Thyroid gland (tissue), 4 donors: ENCODE results near the gene GIGYF2. TPM values are rescaled to one million over a fixed set of nuclear protein-coding genes. Genes with fewer than 3 reads are reported as not detected.

Source experiments
- DNase-seq, 2 donors: peaks; one replicate each; pipeline ENCODE4 v3.0.0-alpha.2; 2019
- H3K27ac ChIP-seq, 3 donors: fragments of 200-600 bp; sonication (generic); 1 replicate in 2 of 3; 2 replicates in 1 of 3; pipeline ENCODE4 v1.5.1; 2016 to 2019; ENCODE audit warnings: mild to moderate bottlenecking in 1 of 3, moderate library complexity in 1 of 3
- H3K27me3 ChIP-seq: fragments of 200-600 bp; sonication (generic); one replicate; pipeline ENCODE4 v1.5.1; 2019
- H3K36me3 ChIP-seq, 2 donors: fragments of 200-600 bp; sonication (generic); one replicate each; pipeline ENCODE4 v1.5.1; 2016 to 2019
- H3K4me1 ChIP-seq, 2 donors: fragments of 200-600 bp; sonication (generic); one replicate each; pipeline ENCODE4 v1.5.1; 2017 to 2019
- H3K4me3 ChIP-seq, 3 donors: fragments of 200-600 bp; sonication (generic); replicated peaks in 1 of 3; 1 replicate in 2 of 3; 2 replicates in 1 of 3; pipeline ENCODE4 v1.5.1; 2016; ENCODE audit warnings: mild to moderate bottlenecking in 1 of 3
- H3K9me3 ChIP-seq: fragments of 200-600 bp; sonication (generic); one replicate; pipeline ENCODE4 v1.5.1; 2017
- CTCF ChIP-seq, 6 experiments: fragments of 200-600 bp in 3 of 6; fragments of 450-650 bp in 3 of 6; sonication (generic) in 3 of 6; IDR thresholded peaks; one replicate each; pipeline ENCODE4 v1.5.1; 2016 to 2019; ENCODE audit warnings: antibody characterized with exemption in 6 of 6, mild to moderate bottlenecking in 2 of 6, inconsistent platforms in 1 of 6, moderate library complexity in 1 of 6
- POLR2A ChIP-seq, 2 donors: fragments of 450-650 bp; IDR thresholded peaks; one replicate each; pipeline ENCODE4 v1.6.1; 2017; ENCODE audit warnings: antibody characterized with exemption in 2 of 2, mild to moderate bottlenecking in 2 of 2, moderate library complexity in 1 of 2
- WGBS, 2 donors: methylation state at CpG; one replicate each; pipeline ENCODE4 v1.1.5; 2017; 5-methylcytosine and 5-hydroxymethylcytosine counted together
- intact Hi-C: fragments of 100-400 bp; cut with DNase I; formaldehyde crosslinking; loops from one replicate; pipeline ENCODE4 v1.15.1; 2023
- total RNA-seq, 4 donors: library from RNA; depleted of rRNA; stranded (reverse); fragments of >200 nt; gene quantifications; one replicate each; pipeline ENCODE4 v1.2.3, GENCODE V29; 2016

GIGYF2 gene
- total RNA-seq, 4 donors from 2014 or later, result 88.7 to 138 (median 101) TPM

GRCh38 chr2:232859385-232859916 is 162.3 kb downstream of the GIGYF2 start:
- 92 to 93% methylated on average over 4 of the region's 4 CpGs for WGBS, 2 donors
- H3K4me3 ChIP-seq, result no peak overlapping the region
- peaks cover 26 to 37% of the 10 kb centered on the region in 2 donors for H3K36me3 ChIP-seq
- no peak overlapping the region for H3K27ac ChIP-seq
- no peaks in the 10 kb centered on the region for H3K4me1 ChIP-seq
- no peak for TF ChIP-seq CTCF (IDR thresholded peaks at IDR 0.05)
- no peak for TF ChIP-seq POLR2A (IDR thresholded peaks at IDR 0.05)
- H3K27me3 ChIP-seq, result no peaks in the 10 kb centered on the region
- DNase-seq, result no peak
- intact Hi-C loops, result loop anchor here (10.0 kb wide), 1 partner anchor 395 kb away; the partner anchor contains the start of gene ATG16L1
- H3K9me3 ChIP-seq, result no peaks in the 10 kb centered on the region

GRCh38 chr2:232860593-232861241 is 163.6 kb downstream of the GIGYF2 start:
- DNase-seq, result no peak
- WGBS, 2 donors, result 91 to 96% methylated on average over 9 of the region's 9 CpGs
- intact Hi-C loops, result no loop called here
- H3K4me3 ChIP-seq, result no peak overlapping the region
- no peak overlapping the region for H3K27ac ChIP-seq
- no peaks in the 10 kb centered on the region for H3K9me3 ChIP-seq
- no peak for TF ChIP-seq POLR2A (IDR thresholded peaks at IDR 0.05)
- TF ChIP-seq CTCF (IDR thresholded peaks at IDR 0.05), result no peak
- peaks cover 26 to 35% of the 10 kb centered on the region in 2 donors for H3K36me3 ChIP-seq
- H3K4me1 ChIP-seq, result no peaks in the 10 kb centered on the region
- no peaks in the 10 kb centered on the region for H3K27me3 ChIP-seq

- Histone ChIP-seq H3K4me1 (no peaks in the 10 kb centered on the region), H3K36me3 (peaks cover 26 to 29% of the 10 kb centered on the region in 2 donors), H3K27ac (no peak overlapping the region), H3K27me3 (no peaks in the 10 kb centered on the region), H3K4me3 (no peak overlapping the region), H3K9me3 (no peaks in the 10 kb centered on the region)
- WGBS, 2 donors, result 98% methylated on average over 5 of the region's 5 CpGs
- intact Hi-C loops, result no loop called here
- no peak for DNase-seq
- TF ChIP-seq POLR2A (IDR thresholded peaks at IDR 0.05), result no peak
These were observed 164.2 kb downstream of the GIGYF2 start for GRCh38 chr2:232861353-232861752.

- H3K36me3 ChIP-seq, result peaks cover 2 to 5% of the 10 kb centered on the region in 2 donors
- intact Hi-C loops, result no loop called here
- H3K27ac ChIP-seq, result no peak overlapping the region
- TF ChIP-seq CTCF (IDR thresholded peaks at IDR 0.05) (no peak), POLR2A (IDR thresholded peaks at IDR 0.05) (no peak)
- no peaks in the 10 kb centered on the region for H3K9me3 ChIP-seq
- DNase-seq, result no peak
- WGBS, 2 donors, result 95 to 98% methylated on average over 2 of the region's 2 CpGs
- H3K4me3 ChIP-seq, result no peak overlapping the region
- H3K4me1 ChIP-seq, result no peaks in the 10 kb centered on the region
- H3K27me3 ChIP-seq, result no peaks in the 10 kb centered on the region
These were observed 166.9 kb downstream of the GIGYF2 start for GRCh38 chr2:232863996-232864395.

- no peak overlapping the region for H3K4me3 ChIP-seq
- WGBS, 2 donors, result 95 to 100% methylated on average over 1 of the region's 1 CpG
- DNase-seq, result no peak
- H3K36me3 ChIP-seq, result peaks cover 0 to 5% of the 10 kb centered on the region in 2 donors
- H3K27ac ChIP-seq, result no peak overlapping the region
- H3K9me3 ChIP-seq, result no peaks in the 10 kb centered on the region
- H3K27me3 ChIP-seq, result no peaks in the 10 kb centered on the region
- intact Hi-C loops, result no loop called here
- H3K4me1 ChIP-seq, result no peaks in the 10 kb centered on the region
- TF ChIP-seq POLR2A (IDR thresholded peaks at IDR 0.05) (no peak), CTCF (IDR thresholded peaks at IDR 0.05) (no peak)
These were observed 168.0 kb downstream of the GIGYF2 start for GRCh38 chr2:232865165-232865564.
